BE2C (cell line): Measurements from ENCODE around the gene PLCXD1.

Experiments used
- DNase-seq: peaks from one replicate; pipeline ENCODE4 v3.0.0-alpha.2; 2020
- H3K27me3 ChIP-seq: fragments of 250-450 bp; sonication (Bioruptor Pico); 2 replicates; pipeline ENCODE4 v1.5.1; 2020; ENCODE audit warnings: mild to moderate bottlenecking
- H3K36me3 ChIP-seq: fragments of 250-450 bp; sonication (Bioruptor Pico); 2 replicates; pipeline ENCODE4 v1.5.1; 2020; ENCODE audit warnings: mild to moderate bottlenecking
- H3K4me1 ChIP-seq: fragments of 250-450 bp; sonication (Bioruptor Pico); 2 replicates; pipeline ENCODE4 v1.5.1; 2020
- H3K4me3 ChIP-seq: 2 replicates; pipeline ENCODE4 v1.5.1; 2011; ENCODE audit warnings: low read depth, low read length
- H3K9me3 ChIP-seq: fragments of 250-450 bp; sonication (Bioruptor Pico); 2 replicates; pipeline ENCODE4 v1.5.1; 2020
- TF ChIP-seq, protein P1 (sequence below): IDR thresholded peaks from 2 replicates; pipeline ENCODE4 v1.5.1; 2012; ENCODE audit warnings: mild to moderate bottlenecking, low read depth, low read length

Gene PLCXD1

GRCh38 chrX:264634-265455, 16.3 kb upstream of the PLCXD1 start:
- no peak for DNase-seq
- TF ChIP-seq, protein P1, sequence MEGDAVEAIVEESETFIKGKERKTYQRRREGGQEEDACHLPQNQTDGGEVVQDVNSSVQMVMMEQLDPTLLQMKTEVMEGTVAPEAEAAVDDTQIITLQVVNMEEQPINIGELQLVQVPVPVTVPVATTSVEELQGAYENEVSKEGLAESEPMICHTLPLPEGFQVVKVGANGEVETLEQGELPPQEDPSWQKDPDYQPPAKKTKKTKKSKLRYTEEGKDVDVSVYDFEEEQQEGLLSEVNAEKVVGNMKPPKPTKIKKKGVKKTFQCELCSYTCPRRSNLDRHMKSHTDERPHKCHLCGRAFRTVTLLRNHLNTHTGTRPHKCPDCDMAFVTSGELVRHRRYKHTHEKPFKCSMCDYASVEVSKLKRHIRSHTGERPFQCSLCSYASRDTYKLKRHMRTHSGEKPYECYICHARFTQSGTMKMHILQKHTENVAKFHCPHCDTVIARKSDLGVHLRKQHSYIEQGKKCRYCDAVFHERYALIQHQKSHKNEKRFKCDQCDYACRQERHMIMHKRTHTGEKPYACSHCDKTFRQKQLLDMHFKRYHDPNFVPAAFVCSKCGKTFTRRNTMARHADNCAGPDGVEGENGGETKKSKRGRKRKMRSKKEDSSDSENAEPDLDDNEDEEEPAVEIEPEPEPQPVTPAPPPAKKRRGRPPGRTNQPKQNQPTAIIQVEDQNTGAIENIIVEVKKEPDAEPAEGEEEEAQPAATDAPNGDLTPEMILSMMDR = no peak
- Histone ChIP-seq H3K4me1 (no peaks in the 10 kb centered on the region), H3K36me3 (no peaks in the 10 kb centered on the region), H3K27me3 (no peaks in the 10 kb centered on the region), H3K4me3 (no peak overlapping the region), H3K9me3 (no peaks in the 10 kb centered on the region)

GRCh38 chrX:265502-265901, 15.7 kb upstream of the PLCXD1 start:
- Histone ChIP-seq H3K36me3 (no peaks in the 10 kb centered on the region), H3K4me1 (no peaks in the 10 kb centered on the region), H3K4me3 (no peak overlapping the region), H3K27me3 (no peaks in the 10 kb centered on the region), H3K9me3 (no peaks in the 10 kb centered on the region)
- no peak for DNase-seq
- TF ChIP-seq, protein P1 = no peak

GRCh38 chrX:267771-268261, 13.4 kb upstream of the PLCXD1 start:
- Histone ChIP-seq H3K9me3 (no peaks in the 10 kb centered on the region), H3K27me3 (no peaks in the 10 kb centered on the region), H3K4me1 (no peaks in the 10 kb centered on the region), H3K36me3 (no peaks in the 10 kb centered on the region), H3K4me3 (no peak overlapping the region)
- DNase-seq = no peak
- TF ChIP-seq, protein P1 = no peak

DNA sequence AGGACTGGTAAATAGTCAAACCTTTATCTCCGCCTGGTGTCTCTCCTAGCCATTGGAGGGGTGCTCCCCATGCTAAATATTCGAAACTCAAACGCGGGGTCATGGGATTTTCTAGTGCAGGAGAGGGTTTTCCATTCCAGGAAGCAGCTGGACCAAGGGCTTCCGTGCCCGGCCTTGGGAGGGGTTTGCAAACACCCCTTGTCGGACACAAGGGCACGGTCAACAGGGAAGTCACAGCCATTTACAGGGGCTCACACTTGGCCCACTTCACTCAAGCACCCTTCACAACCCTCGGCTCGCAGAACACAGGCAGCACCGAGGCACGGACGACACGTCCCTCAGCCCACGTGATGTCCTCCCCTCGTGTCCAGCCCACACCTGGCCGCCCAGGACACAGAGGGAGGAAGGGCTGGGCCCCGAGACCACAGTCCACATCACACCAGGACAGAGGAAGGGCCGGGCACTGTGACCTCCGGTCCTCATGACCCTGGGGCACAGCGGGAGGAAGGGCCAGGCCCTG, 10.3 kb upstream of the PLCXD1 start:
- H3K36me3 ChIP-seq = no peaks in the 10 kb centered on the region
- H3K4me1 ChIP-seq = no peaks in the 10 kb centered on the region
- H3K9me3 ChIP-seq = no peaks in the 10 kb centered on the region
- no peaks in the 10 kb centered on the region for H3K27me3 ChIP-seq
- TF ChIP-seq, protein P1 = no peak
- no peak for DNase-seq
- H3K4me3 ChIP-seq = no peak overlapping the region

GRCh38 chrX:274904-275475, 6.2 kb upstream of the PLCXD1 start:
- no peaks in the 10 kb centered on the region for H3K9me3 ChIP-seq
- H3K4me1 ChIP-seq = no peaks in the 10 kb centered on the region
- no peak overlapping the region for H3K4me3 ChIP-seq
- H3K27me3 ChIP-seq = peaks cover 4% of the 10 kb centered on the region; the same call in 1 of the 2 replicates
- no peaks in the 10 kb centered on the region for H3K36me3 ChIP-seq
- TF ChIP-seq, protein P1 = no peak
- DNase-seq = no peak
